GM12872 (cell line): ENCODE measurements around the gene APH1B.

Source experiments
- TF ChIP-seq, protein P1 (sequence below): IDR thresholded peaks from 3 replicates; pipeline ENCODE4 v1.5.1; 2011; ENCODE audit warnings: low read depth, mild to moderate bottlenecking, low read length, moderate library complexity; ENCODE audit not compliant: insufficient read depth

The APH1B gene

DNA sequence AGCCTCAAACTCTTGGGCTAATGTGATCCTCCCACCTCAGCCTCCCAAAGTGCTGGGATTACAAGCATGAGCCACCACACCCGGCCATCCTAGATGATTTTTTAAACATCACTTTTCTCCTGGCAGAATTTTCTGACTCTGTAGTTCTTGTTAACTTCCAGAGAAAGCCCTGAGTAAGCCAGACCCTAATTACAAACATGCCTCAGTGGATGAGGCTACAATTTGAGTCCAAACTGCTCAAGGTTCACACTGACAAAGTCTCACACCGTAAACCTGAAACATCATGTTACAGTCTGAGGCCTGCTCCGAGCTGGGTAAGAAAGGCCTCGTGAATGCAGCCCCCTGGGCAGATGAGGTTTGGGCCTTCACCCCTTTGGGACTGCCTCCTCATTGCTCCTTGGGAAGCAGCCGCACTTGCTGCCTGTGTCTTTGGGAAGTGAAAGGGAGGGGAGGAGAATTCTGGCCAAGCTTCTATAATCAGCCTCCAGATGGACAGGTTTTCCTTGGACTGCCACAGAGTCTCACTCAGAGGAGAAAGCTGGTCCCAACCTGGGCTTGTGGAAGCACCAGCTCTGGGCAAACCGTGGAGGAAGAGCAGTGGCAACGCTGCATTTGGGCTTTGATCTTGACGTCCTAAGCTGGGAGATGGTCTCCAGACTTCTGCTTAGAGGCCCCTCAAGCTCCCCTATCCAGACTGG, 58.3 kb downstream of the APH1B start:
- TF ChIP-seq, protein P1, sequence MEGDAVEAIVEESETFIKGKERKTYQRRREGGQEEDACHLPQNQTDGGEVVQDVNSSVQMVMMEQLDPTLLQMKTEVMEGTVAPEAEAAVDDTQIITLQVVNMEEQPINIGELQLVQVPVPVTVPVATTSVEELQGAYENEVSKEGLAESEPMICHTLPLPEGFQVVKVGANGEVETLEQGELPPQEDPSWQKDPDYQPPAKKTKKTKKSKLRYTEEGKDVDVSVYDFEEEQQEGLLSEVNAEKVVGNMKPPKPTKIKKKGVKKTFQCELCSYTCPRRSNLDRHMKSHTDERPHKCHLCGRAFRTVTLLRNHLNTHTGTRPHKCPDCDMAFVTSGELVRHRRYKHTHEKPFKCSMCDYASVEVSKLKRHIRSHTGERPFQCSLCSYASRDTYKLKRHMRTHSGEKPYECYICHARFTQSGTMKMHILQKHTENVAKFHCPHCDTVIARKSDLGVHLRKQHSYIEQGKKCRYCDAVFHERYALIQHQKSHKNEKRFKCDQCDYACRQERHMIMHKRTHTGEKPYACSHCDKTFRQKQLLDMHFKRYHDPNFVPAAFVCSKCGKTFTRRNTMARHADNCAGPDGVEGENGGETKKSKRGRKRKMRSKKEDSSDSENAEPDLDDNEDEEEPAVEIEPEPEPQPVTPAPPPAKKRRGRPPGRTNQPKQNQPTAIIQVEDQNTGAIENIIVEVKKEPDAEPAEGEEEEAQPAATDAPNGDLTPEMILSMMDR, result no peak

DNA sequence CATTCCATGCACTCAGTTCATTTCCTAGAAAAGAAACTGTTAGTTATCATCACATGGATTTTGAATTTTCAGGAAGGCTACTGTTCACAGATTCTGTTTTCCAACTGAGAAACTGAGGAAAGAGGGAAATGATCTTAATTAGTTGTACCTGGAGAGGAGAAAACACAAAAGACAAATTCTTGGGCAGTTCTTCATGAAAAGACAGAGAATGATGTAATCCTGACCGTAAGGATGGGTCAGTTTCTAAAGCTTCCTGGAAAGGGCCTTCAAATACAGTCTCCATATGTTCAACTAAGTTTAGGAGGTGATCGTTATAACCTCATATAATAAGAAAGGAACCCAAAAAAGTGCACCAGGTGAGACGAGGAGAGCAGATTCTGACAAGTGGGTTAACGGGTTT, 59.6 kb downstream of the APH1B start:
- TF ChIP-seq, protein P1, result no peak

DNA sequence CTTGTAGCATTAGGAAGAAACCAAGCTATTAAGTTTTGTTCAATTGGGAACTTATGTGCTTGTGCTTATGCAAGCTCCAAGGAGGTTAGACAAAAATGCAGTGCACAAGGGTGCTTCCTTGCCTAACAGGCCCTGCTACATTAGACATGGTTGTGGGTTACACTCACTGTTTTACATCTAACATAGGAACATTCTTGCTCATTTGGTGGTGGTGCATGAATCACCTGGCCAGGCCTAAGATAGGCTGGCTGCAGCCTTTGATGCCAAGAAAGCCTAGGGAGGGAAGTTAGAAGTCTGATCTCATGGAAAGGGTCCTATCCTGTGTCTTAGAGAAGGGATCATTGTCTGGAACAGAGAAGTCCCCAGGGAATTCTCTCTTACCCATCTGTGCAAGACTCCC, 60.8 kb downstream of the APH1B start:
- TF ChIP-seq, protein P1, result no peak

DNA sequence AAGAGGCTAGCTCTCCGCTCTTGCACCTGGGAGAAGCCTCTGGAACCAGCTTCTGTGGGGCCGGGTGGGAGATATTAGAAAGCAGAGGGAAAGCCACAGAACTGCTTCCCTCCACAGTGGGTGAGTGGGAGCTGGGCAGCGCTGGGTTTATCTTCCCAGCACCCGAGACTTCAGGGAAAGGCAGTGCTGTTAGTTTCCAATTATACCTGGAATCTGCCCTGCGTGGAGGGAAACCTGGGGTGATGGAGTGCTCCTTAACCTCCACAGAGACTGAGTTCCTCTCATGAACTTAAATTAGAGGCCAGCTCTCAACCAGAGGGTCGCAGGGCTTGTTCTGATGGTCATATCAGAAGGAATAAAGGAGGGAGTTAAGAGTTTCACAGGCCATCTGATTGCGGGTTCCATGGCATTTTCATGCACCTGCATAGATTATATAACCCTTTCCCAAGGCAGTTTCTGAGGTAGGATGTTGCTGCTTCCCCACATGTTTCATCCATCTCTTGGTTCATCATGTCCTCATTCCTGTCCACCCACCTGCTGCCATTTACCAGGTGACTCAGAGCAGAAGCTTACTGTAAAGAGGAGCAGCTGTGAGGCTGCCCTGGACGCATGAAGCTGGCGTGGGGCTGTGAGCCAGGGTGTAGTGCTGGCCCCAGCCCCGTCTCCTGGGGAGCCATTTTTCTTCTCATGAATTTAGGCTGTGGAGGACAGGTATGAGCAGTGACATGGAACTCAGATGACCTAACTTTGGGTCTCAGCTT, 61.8 kb downstream of the APH1B start:
- TF ChIP-seq, protein P1, result no peak

DNA sequence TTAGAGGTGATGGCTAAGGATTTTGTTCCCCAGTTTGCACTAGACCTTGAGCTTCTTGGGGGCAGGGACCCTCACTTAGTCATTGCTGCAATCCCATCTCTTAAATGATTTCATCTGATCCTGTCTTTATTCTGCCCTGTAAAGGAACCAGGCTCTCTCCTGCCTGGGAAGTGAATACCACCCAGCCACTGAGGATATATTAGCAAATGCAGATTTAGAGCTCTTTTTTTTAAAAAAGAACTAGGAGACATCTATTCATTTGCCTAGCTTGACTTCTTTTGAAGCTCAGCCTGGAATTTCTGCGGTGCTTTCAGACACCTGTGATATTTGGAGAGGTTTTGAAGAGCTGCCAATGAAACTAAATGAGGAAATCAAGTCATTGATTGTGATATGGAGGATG, 62.4 kb downstream of the APH1B start:
- TF ChIP-seq, protein P1, result no peak

DNA sequence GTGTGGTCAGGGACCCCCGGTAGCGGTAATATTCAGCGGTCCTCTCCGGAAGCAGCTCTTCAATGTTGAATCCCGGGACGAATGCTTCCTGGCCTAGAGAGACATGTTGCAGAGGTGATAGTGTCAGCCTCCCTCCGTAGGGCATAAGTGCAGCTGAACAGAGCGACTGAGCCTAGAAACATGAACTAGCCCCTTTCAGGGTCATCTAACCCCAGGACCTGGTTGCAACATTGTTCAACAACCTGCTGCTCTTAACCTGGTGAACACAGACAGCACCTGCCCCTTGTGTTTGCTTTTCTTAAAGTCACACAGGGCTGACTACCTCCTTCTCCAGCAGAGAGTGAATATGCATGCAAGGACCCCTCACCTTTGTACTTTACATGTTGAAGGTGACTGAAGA, 62.9 kb downstream of the APH1B start:
- TF ChIP-seq, protein P1, result no peak

DNA sequence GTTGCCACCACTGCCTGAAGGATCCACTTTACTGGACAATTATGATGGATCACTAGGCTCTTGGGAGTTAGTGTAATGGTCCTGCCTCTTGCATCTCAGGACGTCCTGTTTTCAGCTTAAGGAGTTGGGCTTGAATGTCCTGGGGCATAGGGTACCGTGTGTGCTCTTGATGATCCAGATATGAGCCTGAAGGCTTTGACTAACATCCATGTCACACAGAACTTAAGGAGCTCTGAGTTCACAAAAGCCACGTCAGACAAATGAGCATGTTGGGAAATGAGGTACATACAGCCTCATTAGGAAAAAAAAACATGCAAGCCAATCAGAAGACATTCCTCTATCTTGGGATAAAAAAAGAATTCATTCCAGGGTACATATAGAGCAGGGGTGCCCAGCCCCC, 63.5 kb downstream of the APH1B start:
- TF ChIP-seq, protein P1, result no peak
